GM18861 (cell line): Measurements from ENCODE around the gene SLC4A1.

ENCODE experiments used
- ATAC-seq: cut with Tn5 transposase; IDR thresholded peaks from one replicate; pipeline ENCODE4 v1.9.1; 2021; ENCODE audit not compliant: unreplicated experiment

SLC4A1 gene

GRCh38 chr17:44207319-44207718 is 60.6 kb downstream of the SLC4A1 start:
- no peak for ATAC-seq

- no peak for ATAC-seq
These were observed 61.1 kb downstream of the SLC4A1 start for GRCh38 chr17:44206825-44207155.

GRCh38 chr17:44205962-44206824 is 61.7 kb downstream of the SLC4A1 start:
- ATAC-seq, result no peak

- ATAC-seq, result no peak
These were observed 63.5 kb downstream of the SLC4A1 start for GRCh38 chr17:44204441-44204882.

- no peak for ATAC-seq
These were observed 64.0 kb downstream of the SLC4A1 start for GRCh38 chr17:44203731-44204440.

- no peak for ATAC-seq
These were observed 65.2 kb downstream of the SLC4A1 start for GRCh38 chr17:44202756-44203155.

- no peak for ATAC-seq
These were observed 67.3 kb downstream of the SLC4A1 start for GRCh38 chr17:44200478-44201155.

GRCh38 chr17:44199553-44200477 is 68.1 kb downstream of the SLC4A1 start, which contains the start of gene ATXN7L3:
Gene ATXN7L3, minus strand, starts transcription at chr17:44199884. Its CDS starts 1,814 bp downstream, at chr17:44198070.
- ATAC-seq, result peak; percentile 52

- peak; percentile 3 for ATAC-seq
These were observed 69.0 kb downstream of the SLC4A1 start for GRCh38 chr17:44198721-44199552.
